ENCODE measurements around the gene CATSPER1. TPM values are rescaled to one million over a fixed set of nuclear protein-coding genes. Genes with fewer than 3 reads are reported as not detected.

The CATSPER1 gene
- total and polyA plus RNA-seq, 2 of the 8 experiments (the other 6 are each of a cell fraction or from before 2014, with no cell fraction given) = not detected

GRCh38 chr11:66001942-66002647, 24.2 kb downstream of the CATSPER1 start, which contains the start of the genes BANF1 and EIF1AD (continued):
- TF ChIP-seq, protein P1, sequence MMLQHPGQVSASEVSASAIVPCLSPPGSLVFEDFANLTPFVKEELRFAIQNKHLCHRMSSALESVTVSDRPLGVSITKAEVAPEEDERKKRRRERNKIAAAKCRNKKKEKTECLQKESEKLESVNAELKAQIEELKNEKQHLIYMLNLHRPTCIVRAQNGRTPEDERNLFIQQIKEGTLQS (IDR thresholded peaks at IDR 0.05; ENCODE audit: insufficient read depth, low read depth, low read length) = no peak
- TF ChIP-seq KDM4A (IDR thresholded peaks at IDR 0.05; ENCODE audit: low read depth, low read length, severe bottlenecking) = peak; percentile 74
- no peak for TF ChIP-seq BCL11A (IDR thresholded peaks at IDR 0.05; ENCODE audit: low read depth in 2 of 2, low read length in 2 of 2)
- peak; percentile 82 for TF ChIP-seq SP1 (IDR thresholded peaks at IDR 0.05; ENCODE audit: low read depth, low read length)
- 0 out of 4 replicates have a peak, but pooled peaks of 1 of the 3 experiments have one; percentile 2 for TF ChIP-seq CTCF (IDR thresholded peaks at IDR 0.05; ENCODE audit: control extremely low read depth in 1 of 3, insufficient read depth in 1 of 3, low read depth in 1 of 3, low read length in 3 of 3)
- TF ChIP-seq MAFK (IDR thresholded peaks at IDR 0.05; ENCODE audit: low read depth, low read length) = no peak
- peak; percentile 94 for TF ChIP-seq KDM5A (IDR thresholded peaks at IDR 0.05; ENCODE audit: low read length)
- TF ChIP-seq POLR2AphosphoS5 (IDR thresholded peaks at IDR 0.05; ENCODE audit: low read depth, low read length) = peak; percentile 54; the same call in 1 of the 2 replicates
- peak; percentile 32; the same call in 1 of the 2 replicates for TF ChIP-seq JUN (IDR thresholded peaks at IDR 0.05; ENCODE audit: low read depth, low read length)
- TF ChIP-seq MAX (IDR thresholded peaks at IDR 0.05) = peak; percentile 72
- no peak for TF ChIP-seq SUZ12 (IDR thresholded peaks at IDR 0.05; ENCODE audit: low read length)
- TF ChIP-seq HDAC2 (IDR thresholded peaks at IDR 0.05; ENCODE audit: borderline replicate concordance in 1 of 2, low read depth in 2 of 2, low read length in 2 of 2) = peak; percentile 48 to 82; a peak in 3 of 4 replicates
- TF ChIP-seq POLR2A (IDR thresholded peaks at IDR 0.05; ENCODE audit: control extremely low read depth in 1 of 2, low read depth in 2 of 2, low read length in 2 of 2) = peak in 1 of 2 experiments; percentile 80; a peak in 2 of 3 replicates
- no peak for TF ChIP-seq NRF1 (IDR thresholded peaks at IDR 0.05; ENCODE audit: low read depth, low read length)
- peak; percentile 89 for TF ChIP-seq TAF7 (optimal IDR thresholded peaks at IDR 0.05; ENCODE audit: borderline replicate concordance, low read depth, low read length)
- TF ChIP-seq CEBPB (IDR thresholded peaks at IDR 0.05; ENCODE audit: low read depth, low read length) = no peak
- TF ChIP-seq E2F6 (IDR thresholded peaks at IDR 0.05) = peak; percentile 63
- TF ChIP-seq SP2 (IDR thresholded peaks at IDR 0.05; ENCODE audit: low read length) = no peak; the same call in 1 of the 2 replicates
- TF ChIP-seq CHD2 (IDR thresholded peaks at IDR 0.05; ENCODE audit: low read length) = peak; percentile 93
- no peak for TF ChIP-seq CTBP2 (IDR thresholded peaks at IDR 0.05; ENCODE audit: borderline replicate concordance, insufficient read depth, insufficient read length, low read length)
